OCI-M1 (cell line): ENCODE data around the gene CDK5RAP2.
"Not testable (repeated sequence)": the region's sequence is repeated elsewhere in the genome, so short reads cannot be mapped to it uniquely, and the experiment has no call there.

Experiments
- DNase-seq: peaks from one replicate; lab custom pipeline; 2025; lab: John Stamatoyannopoulos, UW

CDK5RAP2 gene

GRCh38 chr9:120464887-120465421 lies 115.0 kb downstream of the CDK5RAP2 start:
- DNase-seq: no peak

GRCh38 chr9:120464176-120464886 lies 115.6 kb downstream of the CDK5RAP2 start:
- no peak for DNase-seq

- no peak for DNase-seq
Observed at GRCh38 chr9:120463765-120464164, 116.2 kb downstream of the CDK5RAP2 start.

- DNase-seq: not testable (repeated sequence)
Observed at GRCh38 chr9:120461677-120462076, 118.3 kb downstream of the CDK5RAP2 start.

DNA sequence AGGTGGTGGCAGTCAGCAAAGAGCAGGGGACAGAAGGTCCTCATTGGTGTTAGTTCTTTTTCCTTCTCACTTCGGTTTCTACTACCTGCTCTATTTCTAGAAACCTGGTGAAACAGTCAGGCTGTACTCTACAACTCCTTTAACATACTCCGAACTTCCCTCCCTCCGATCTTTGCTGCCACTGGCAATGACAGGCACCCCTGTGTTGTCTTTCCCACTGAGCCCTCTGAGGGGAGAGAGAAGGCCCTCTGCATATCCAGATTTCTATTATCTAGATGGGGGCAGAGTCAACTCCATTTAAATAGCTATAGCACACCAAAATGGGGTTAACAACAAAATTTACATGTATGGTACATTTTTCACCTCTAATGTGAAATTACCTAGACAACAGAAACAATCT lies 123.7 kb downstream of the CDK5RAP2 start:
- no peak for DNase-seq

DNA sequence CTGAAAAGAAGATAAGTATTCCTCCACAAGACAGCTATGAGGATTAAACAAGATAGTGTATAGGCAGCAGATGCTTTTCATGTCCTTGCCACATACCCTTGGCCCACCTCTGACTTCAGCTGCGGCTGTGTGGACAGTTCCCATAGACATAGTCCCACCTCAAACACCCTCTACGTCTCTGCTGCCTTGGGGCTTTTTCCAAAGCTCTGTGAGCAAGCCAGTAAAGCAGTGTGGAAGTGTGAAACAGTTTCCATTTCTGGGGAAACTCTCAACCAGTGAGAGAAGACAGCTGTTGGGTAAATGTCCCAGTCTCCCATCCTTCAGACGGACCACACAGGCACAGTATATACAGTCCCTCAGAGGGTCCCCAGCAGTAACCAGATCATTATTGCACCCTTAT lies 125.5 kb downstream of the CDK5RAP2 start:
- no peak for DNase-seq

GRCh38 chr9:120453792-120454191 lies 126.2 kb downstream of the CDK5RAP2 start:
- DNase-seq: no peak

DNA sequence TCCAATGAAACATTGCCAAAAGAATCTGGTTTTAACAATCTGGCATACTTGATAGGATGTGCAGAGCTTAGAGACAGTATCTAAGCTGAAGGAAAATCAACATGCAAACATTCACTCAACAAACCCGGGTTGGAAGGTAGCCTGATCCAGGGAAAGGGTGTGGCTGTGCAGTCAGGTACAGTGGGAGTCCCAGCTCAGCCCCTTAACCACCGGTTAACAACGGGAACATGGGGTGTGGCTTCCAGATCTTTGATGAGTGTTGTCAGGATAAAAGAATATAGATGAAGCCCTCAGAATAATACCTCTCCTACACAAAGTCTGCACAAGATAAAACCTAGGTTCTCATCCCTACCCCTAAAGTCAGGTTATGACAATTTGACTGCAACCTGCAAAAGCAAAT lies 127.3 kb downstream of the CDK5RAP2 start:
- DNase-seq: no peak

- no peak for DNase-seq
Observed at GRCh38 chr9:120450916-120451315, 129.1 kb downstream of the CDK5RAP2 start.

DNA sequence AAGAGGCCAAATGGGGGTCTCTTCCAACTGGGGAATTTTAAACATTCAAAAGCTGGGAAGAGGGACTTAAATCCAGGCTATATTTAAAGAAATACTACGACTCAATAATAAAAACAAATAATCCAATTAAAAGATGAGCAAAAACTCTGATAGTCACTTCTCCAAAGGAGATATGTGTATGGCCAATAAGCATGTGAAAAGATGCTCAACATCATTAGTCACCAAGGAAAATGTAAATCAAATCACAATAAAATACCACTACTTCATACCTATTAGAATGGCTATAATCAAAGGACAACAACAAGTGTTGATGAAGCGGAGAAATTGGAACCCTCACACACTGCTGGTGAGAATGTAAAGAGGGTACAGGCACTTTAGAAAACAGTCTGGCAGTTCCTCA lies 130.4 kb downstream of the CDK5RAP2 start:
- DNase-seq: no peak

- DNase-seq: no peak
Observed at GRCh38 chr9:120447959-120448500, 131.9 kb downstream of the CDK5RAP2 start.

- no peak for DNase-seq
Observed at GRCh38 chr9:120446671-120447070, 133.3 kb downstream of the CDK5RAP2 start.

DNA sequence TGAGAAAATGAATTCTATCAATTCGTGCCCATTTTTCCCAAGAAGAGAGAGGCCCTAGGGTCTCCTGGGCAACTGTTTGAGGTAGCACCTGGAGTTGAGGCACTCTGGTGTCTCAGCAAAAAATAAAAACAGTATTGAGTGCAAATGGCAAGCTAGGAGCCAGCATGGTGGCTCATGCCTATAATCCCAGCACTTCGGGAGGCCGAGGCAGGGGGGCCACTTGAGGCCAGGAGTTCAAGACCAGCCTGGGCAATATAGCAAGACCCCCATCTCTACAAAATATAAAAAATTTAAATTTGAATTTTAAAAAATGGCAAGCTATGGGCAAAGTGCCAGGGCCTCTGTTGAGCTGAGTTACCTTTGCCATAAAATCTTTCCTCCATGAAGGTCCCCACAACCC lies 136.0 kb downstream of the CDK5RAP2 start:
- no peak for DNase-seq

GRCh38 chr9:120443489-120443888 lies 136.5 kb downstream of the CDK5RAP2 start:
- no peak for DNase-seq

- no peak for DNase-seq
Observed at GRCh38 chr9:120442308-120442995, 137.5 kb downstream of the CDK5RAP2 start.

DNA sequence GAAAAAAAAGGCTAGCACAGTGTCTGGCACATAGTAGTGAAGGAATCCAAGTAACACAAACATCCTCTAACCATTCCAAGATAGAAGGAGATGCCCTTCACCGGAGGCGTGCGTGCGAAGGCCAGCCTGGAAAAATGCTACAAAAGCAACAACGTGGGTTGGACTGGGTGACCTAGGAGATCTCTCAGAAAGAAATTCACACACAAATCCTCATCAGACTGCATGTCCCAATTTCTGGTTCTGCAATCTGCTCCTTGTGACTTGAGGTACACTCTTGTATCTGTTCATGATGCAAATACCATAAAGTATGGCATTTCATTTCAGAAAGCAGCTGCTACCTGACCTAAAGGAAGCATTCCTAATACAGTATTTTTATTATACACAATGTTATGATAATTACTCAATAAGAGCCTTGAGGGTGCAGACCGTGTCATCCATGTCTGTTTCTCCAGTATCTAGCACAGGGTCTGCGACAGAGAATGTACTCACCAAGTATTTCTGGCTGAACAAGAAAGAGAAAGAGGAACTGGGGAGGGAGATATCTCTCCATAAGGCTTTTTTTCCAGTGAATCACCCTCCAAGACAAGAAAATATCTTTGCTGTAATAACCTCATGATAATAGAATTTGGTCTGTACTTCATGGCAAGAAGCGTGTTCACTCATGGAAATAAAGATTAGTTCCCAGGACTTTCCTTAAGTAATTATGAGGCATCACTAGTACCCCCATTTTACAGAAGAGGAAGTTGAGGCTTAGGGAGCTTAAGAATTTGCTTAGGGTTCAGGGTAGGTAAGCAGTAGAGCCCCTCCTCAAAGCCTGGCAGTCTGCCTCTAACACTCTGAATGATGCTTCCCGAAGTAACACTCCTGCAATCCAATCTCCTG lies 138.3 kb downstream of the CDK5RAP2 start:
- DNase-seq: peak; percentile 63

GRCh38 chr9:120440791-120441190 lies 139.2 kb downstream of the CDK5RAP2 start:
- no peak for DNase-seq

DNA sequence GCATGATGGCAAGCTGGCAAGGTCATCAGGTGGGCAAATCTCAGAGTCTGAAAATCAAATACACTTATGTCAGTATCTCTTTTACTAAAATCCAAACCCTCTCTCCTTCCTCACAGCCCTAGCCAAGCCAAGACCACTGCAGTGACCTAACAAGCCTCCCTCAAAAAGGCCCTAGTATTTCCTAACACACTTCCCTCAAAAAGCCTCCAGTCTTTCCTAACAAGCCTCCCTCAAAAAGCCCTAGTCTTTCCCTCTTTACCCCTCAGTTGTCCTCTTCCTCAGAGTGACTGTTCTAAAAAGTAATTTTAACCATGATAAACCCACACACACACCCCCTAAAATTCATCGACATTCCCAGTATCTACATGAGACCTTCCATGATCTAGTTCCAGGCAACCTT lies 140.0 kb downstream of the CDK5RAP2 start:
- no peak for DNase-seq

DNA sequence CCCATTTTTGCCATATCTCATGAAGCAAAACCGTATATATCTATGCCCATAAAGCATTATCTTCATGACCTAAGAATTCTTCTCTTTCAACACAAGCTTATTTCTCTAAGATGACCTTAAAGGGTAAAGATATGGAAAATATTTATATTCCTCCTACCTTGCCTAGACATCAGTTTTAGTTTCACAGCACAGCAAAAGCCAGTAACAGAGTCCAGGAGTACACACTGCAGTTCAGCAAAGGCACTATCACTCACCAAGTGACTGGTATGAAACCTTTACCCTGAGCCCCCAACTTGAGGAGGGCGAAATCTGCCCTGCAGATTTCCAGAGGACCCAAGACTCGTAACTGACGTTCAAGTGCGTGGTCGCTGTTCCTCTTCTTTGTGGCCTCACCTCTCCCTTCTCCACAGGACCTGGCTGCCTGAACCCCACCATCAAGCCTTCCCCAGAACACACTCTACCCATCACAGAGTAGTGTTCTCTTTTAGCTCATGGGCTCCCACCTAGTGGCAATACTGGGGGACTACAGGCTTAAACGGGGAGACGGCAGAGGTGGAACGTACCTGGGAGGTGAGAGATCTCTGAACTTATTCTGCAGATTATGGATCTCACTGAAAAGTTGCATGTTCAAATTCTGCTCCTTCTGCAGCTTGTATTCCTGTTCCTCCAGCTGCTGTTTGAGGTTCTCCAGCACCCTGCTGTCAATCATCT lies 141.0 kb downstream of the CDK5RAP2 start:
- peak; percentile 22 for DNase-seq

- no peak for DNase-seq
Observed at GRCh38 chr9:120438111-120438510, 141.9 kb downstream of the CDK5RAP2 start.

GRCh38 chr9:120436983-120437475 lies 142.9 kb downstream of the CDK5RAP2 start:
- DNase-seq: peak; percentile 90
